ENCODE results near the gene CIAO3. TPM values are rescaled to one million over a fixed set of nuclear protein-coding genes. Genes with fewer than 3 reads are reported as not detected.

Gene CIAO3
- total RNA-seq, 1 experiment from 2014 or later = 51.9 TPM

GRCh38 chr16:686459-687260 is 54.1 kb downstream of the CIAO3 start:
- no peak overlapping the region for H3K4me3 Mint-ChIP-seq (ENCODE audit: low read depth, unreplicated experiment)
- intact Hi-C loops (cut with micrococcal nuclease; ENCODE audit: unreplicated experiment) = no loop called here
- H3K4me1 Mint-ChIP-seq (ENCODE audit: low read depth, unreplicated experiment) = peaks cover 12% of the 10 kb centered on the region

GRCh38 chr16:685967-686366 is 54.8 kb downstream of the CIAO3 start:
- intact Hi-C loops (cut with micrococcal nuclease; ENCODE audit: unreplicated experiment) = no loop called here
- H3K27me3 Mint-ChIP-seq (ENCODE audit: unreplicated experiment) = no peaks in the 10 kb centered on the region
- peak; percentile 83 for DNase-seq
- peaks cover 92% of the 10 kb centered on the region for H3K36me3 Mint-ChIP-seq (ENCODE audit: insufficient read depth, unreplicated experiment)
- peak; percentile 53 for TF ChIP-seq CTCF (IDR thresholded peaks at IDR 0.05; ENCODE audit: unreplicated experiment)
- BruUV-seq (replicated peaks) = no TSS peak
- peaks cover 16% of the 10 kb centered on the region for H3K4me1 Mint-ChIP-seq (ENCODE audit: low read depth, unreplicated experiment)
- CTCF ChIA-PET = interaction anchor here (0.6 to 1.2 kb wide), 2 partner anchors 11 to 21 kb away, joined by 3 read pairs; no protein-coding TSS in a partner anchor
- H3K4me3 Mint-ChIP-seq (ENCODE audit: low read depth, unreplicated experiment) = peak overlapping the region; percentile 55
- no peak overlapping the region for H3K27ac Mint-ChIP-seq (ENCODE audit: unreplicated experiment)
- no peaks in the 10 kb centered on the region for H3K9me3 Mint-ChIP-seq (ENCODE audit: low read depth, unreplicated experiment)

More at GRCh38 chr16:686459-687260, 54.1 kb downstream of the CIAO3 start:
- CTCF ChIA-PET = interaction anchor here (0.6 to 1.2 kb wide), 2 partner anchors 12 to 21 kb away, joined by 3 read pairs; no protein-coding TSS in a partner anchor
- H3K27me3 Mint-ChIP-seq (ENCODE audit: unreplicated experiment) = peaks cover 5% of the 10 kb centered on the region
- H3K9me3 Mint-ChIP-seq (ENCODE audit: low read depth, unreplicated experiment) = no peaks in the 10 kb centered on the region
- peaks cover 86% of the 10 kb centered on the region for H3K36me3 Mint-ChIP-seq (ENCODE audit: insufficient read depth, unreplicated experiment)
- no TSS peak for BruUV-seq (replicated peaks)
- H3K27ac Mint-ChIP-seq (ENCODE audit: unreplicated experiment) = no peak overlapping the region
- no peak for DNase-seq
- TF ChIP-seq CTCF (IDR thresholded peaks at IDR 0.05; ENCODE audit: unreplicated experiment) = no peak

- H3K9me3 Mint-ChIP-seq (ENCODE audit: low read depth, unreplicated experiment) = no peaks in the 10 kb centered on the region
These were observed 55.7 kb downstream of the CIAO3 start for GRCh38 chr16:684961-685696.

More at GRCh38 chr16:684961-685696, 55.7 kb downstream of the CIAO3 start:
- peak overlapping the region; percentile 89 for H3K27ac Mint-ChIP-seq (ENCODE audit: unreplicated experiment)
- no TSS peak for BruUV-seq (replicated peaks)
- no peaks in the 10 kb centered on the region for H3K27me3 Mint-ChIP-seq (ENCODE audit: unreplicated experiment)
- TF ChIP-seq CTCF (IDR thresholded peaks at IDR 0.05; ENCODE audit: unreplicated experiment) = no peak
- peaks cover 92% of the 10 kb centered on the region for H3K36me3 Mint-ChIP-seq (ENCODE audit: insufficient read depth, unreplicated experiment)
- intact Hi-C loops (cut with micrococcal nuclease; ENCODE audit: unreplicated experiment) = no loop called here
- peak overlapping the region; percentile 94 for H3K4me3 Mint-ChIP-seq (ENCODE audit: low read depth, unreplicated experiment)
- DNase-seq = no peak
- peaks cover 16% of the 10 kb centered on the region for H3K4me1 Mint-ChIP-seq (ENCODE audit: low read depth, unreplicated experiment)
- CTCF ChIA-PET = interaction anchor here (1.2 to 1.4 kb wide), 2 partner anchors 20 to 22 kb away, joined by 3 read pairs; no protein-coding TSS in a partner anchor

All from Calu3 (cell line).